ENCODE results near the gene RNF19B. TPM values are rescaled to one million over a fixed set of nuclear protein-coding genes. Genes with fewer than 3 reads are reported as not detected.

Gene RNF19B
- total RNA-seq, 5 donors from 2014 or later (not counting 1 experiment from before 2014, with no cell fraction given) = 28.7 to 44.8 (median 30.3) TPM

GRCh38 chr1:32963746-32964460, 706 bp downstream of the RNF19B start:
- H3K4me1 Mint-ChIP-seq = peaks cover 38 to 42% (median 41%) of the 10 kb centered on the region in 3 donors
- H3K36me3 Mint-ChIP-seq = no peaks in the 10 kb centered on the region
- Histone ChIP-seq H3K4me3 (ENCODE audit: control insufficient read depth in 1 of 2, extremely low read depth in 1 of 2, low read length in 1 of 2) (peak overlapping the region; percentile 60 to 65), H3K36me3 (ENCODE audit: control insufficient read depth in 2 of 2, extremely low read depth in 1 of 2, insufficient read depth in 1 of 2, low read length in 1 of 2) (peaks cover 0 to under 1% of the 10 kb centered on the region in 2 donors), H3K9me3 (no peaks in the 10 kb centered on the region), H3K27me3 (replicated peaks in 1 of 2; ENCODE audit: control insufficient read depth in 2 of 2, extremely low read depth in 1 of 2, insufficient read depth in 2 of 2, low read length in 1 of 2) (no peaks in the 10 kb centered on the region), H3K4me1 (ENCODE audit: control insufficient read depth in 1 of 2, extremely low read depth in 1 of 2, insufficient read depth in 2 of 2, low read length in 2 of 2) (peaks cover 15 to 22% of the 10 kb centered on the region in 2 experiments), H3K27ac (ENCODE audit: low read length) (no peak overlapping the region)
- POLR2A ChIA-PET = interaction anchor here in 1 of 2 donors (0.9 to 2.0 kb wide), 3 partner anchors 17 to 117 kb away, joined by 3 to 16 read pairs (median 9); partner anchors contain the start of gene AZIN2
- under 1% methylated on average over 78 of the region's 78 CpGs for WGBS (ENCODE audit: insufficient coverage)
- H3K4me3 Mint-ChIP-seq = peak overlapping the region; percentile 73 to 88 (median 79)
- DNase-seq (peak; percentile 22 to 71 (median 55)), ATAC-seq (replicated peaks in 1 of 4) (peak; percentile 40 to 45 (median 42))
- H3K27ac Mint-ChIP-seq = peak overlapping the region; percentile 61 to 73
- CTCF ChIA-PET = interaction anchor here (0.7 kb wide), 3 partner anchors 31 to 78 kb away, joined by 4 read pairs; partner anchors contain the start of gene HPCA (in 1 of the 2)
- no peaks in the 10 kb centered on the region for H3K27me3 Mint-ChIP-seq
- no peaks in the 10 kb centered on the region for H3K9me3 Mint-ChIP-seq

GRCh38 chr1:32962248-32962896, 2.2 kb downstream of the RNF19B start:
- peak overlapping the region in 1 of 2 donors; percentile 65 for H3K4me3 ChIP-seq (ENCODE audit: control insufficient read depth in 1 of 2, extremely low read depth in 1 of 2, low read length in 1 of 2)
- POLR2A ChIA-PET = no interaction called here
- H3K36me3 Mint-ChIP-seq = no peaks in the 10 kb centered on the region
- peak overlapping the region; percentile 73 to 88 (median 79) for H3K4me3 Mint-ChIP-seq
- H3K27me3 Mint-ChIP-seq = no peaks in the 10 kb centered on the region
- peaks cover 20 to 25% of the 10 kb centered on the region in 2 experiments for H3K4me1 ChIP-seq (ENCODE audit: control insufficient read depth in 1 of 2, extremely low read depth in 1 of 2, insufficient read depth in 2 of 2, low read length in 2 of 2)
- no peak for ATAC-seq (replicated peaks in 1 of 4)
- peaks cover 0 to 3% of the 10 kb centered on the region in 2 donors for H3K36me3 ChIP-seq (ENCODE audit: control insufficient read depth in 2 of 2, extremely low read depth in 1 of 2, insufficient read depth in 1 of 2, low read length in 1 of 2)
- no peak overlapping the region for H3K27ac ChIP-seq (ENCODE audit: low read length)
- CTCF ChIA-PET = interaction anchor here in 1 of 2 donors (1.0 kb wide), 1 partner anchor 18 kb away, joined by 3 read pairs; no protein-coding TSS in a partner anchor
- no peaks in the 10 kb centered on the region for H3K27me3 ChIP-seq (replicated peaks in 1 of 2; ENCODE audit: control insufficient read depth in 2 of 2, extremely low read depth in 1 of 2, insufficient read depth in 2 of 2, low read length in 1 of 2)
- peak in 1 of 35 experiments; percentile 58 for DNase-seq
- peak overlapping the region; percentile 57 to 77 for H3K27ac Mint-ChIP-seq
- no peaks in the 10 kb centered on the region for H3K9me3 ChIP-seq
- peaks cover 53 to 58% (median 56%) of the 10 kb centered on the region in 3 donors for H3K4me1 Mint-ChIP-seq
- WGBS (ENCODE audit: insufficient coverage) = 33% methylated on average over 2 of the region's 6 CpGs
- H3K9me3 Mint-ChIP-seq = no peaks in the 10 kb centered on the region

GRCh38 chr1:32960819-32961355, 3.7 kb downstream of the RNF19B start:
- Histone ChIP-seq H3K27ac (ENCODE audit: low read length) (no peak overlapping the region), H3K4me1 (ENCODE audit: control insufficient read depth in 1 of 2, extremely low read depth in 1 of 2, insufficient read depth in 2 of 2, low read length in 2 of 2) (peaks cover 20 to 26% of the 10 kb centered on the region in 2 experiments), H3K9me3 (no peaks in the 10 kb centered on the region), H3K4me3 (ENCODE audit: control insufficient read depth in 1 of 2, extremely low read depth in 1 of 2, low read length in 1 of 2) (no peak overlapping the region), H3K27me3 (replicated peaks in 1 of 2; ENCODE audit: control insufficient read depth in 2 of 2, extremely low read depth in 1 of 2, insufficient read depth in 2 of 2, low read length in 1 of 2) (no peaks in the 10 kb centered on the region), H3K36me3 (ENCODE audit: control insufficient read depth in 2 of 2, extremely low read depth in 1 of 2, insufficient read depth in 1 of 2, low read length in 1 of 2) (peaks cover 0 to 3% of the 10 kb centered on the region in 2 donors)
- H3K36me3 Mint-ChIP-seq = peaks cover 4% of the 10 kb centered on the region
- DNase-seq = no peak
- 97% methylated on average over 5 of the region's 8 CpGs for WGBS (ENCODE audit: insufficient coverage)
- ChIA-PET CTCF (no interaction called here), POLR2A (interaction anchor here in 1 of 2 donors (0.5 kb wide), 1 partner anchor 885 kb away, joined by 4 read pairs; no protein-coding TSS in a partner anchor)
- H3K4me1 Mint-ChIP-seq = peaks cover 59 to 67% (median 64%) of the 10 kb centered on the region in 3 donors
- H3K27me3 Mint-ChIP-seq = no peaks in the 10 kb centered on the region
- no peaks in the 10 kb centered on the region for H3K9me3 Mint-ChIP-seq
- H3K4me3 Mint-ChIP-seq = peak overlapping the region in 1 of 3 donors; percentile 24
- peak overlapping the region in 1 of 2 donors; percentile 61 for H3K27ac Mint-ChIP-seq
- ATAC-seq (replicated peaks in 1 of 4) = no peak

GRCh38 chr1:32960342-32960741, 4.3 kb downstream of the RNF19B start:
- H3K36me3 Mint-ChIP-seq = peaks cover 4% of the 10 kb centered on the region
- no peaks in the 10 kb centered on the region for H3K27me3 Mint-ChIP-seq
- peaks cover 59 to 70% (median 67%) of the 10 kb centered on the region in 3 donors for H3K4me1 Mint-ChIP-seq
- Histone ChIP-seq H3K36me3 (ENCODE audit: control insufficient read depth in 2 of 2, extremely low read depth in 1 of 2, insufficient read depth in 1 of 2, low read length in 1 of 2) (peaks cover 0 to 3% of the 10 kb centered on the region in 2 donors), H3K4me1 (ENCODE audit: control insufficient read depth in 1 of 2, extremely low read depth in 1 of 2, insufficient read depth in 2 of 2, low read length in 2 of 2) (peaks cover 19 to 25% of the 10 kb centered on the region in 2 experiments), H3K27me3 (replicated peaks in 1 of 2; ENCODE audit: control insufficient read depth in 2 of 2, extremely low read depth in 1 of 2, insufficient read depth in 2 of 2, low read length in 1 of 2) (no peaks in the 10 kb centered on the region), H3K4me3 (ENCODE audit: control insufficient read depth in 1 of 2, extremely low read depth in 1 of 2, low read length in 1 of 2) (no peak overlapping the region), H3K9me3 (no peaks in the 10 kb centered on the region), H3K27ac (ENCODE audit: low read length) (no peak overlapping the region)
- ATAC-seq (replicated peaks in 1 of 4) (no peak), DNase-seq (no peak)
- H3K27ac Mint-ChIP-seq = peak overlapping the region; percentile 39 to 52
- POLR2A ChIA-PET = no interaction called here
- CTCF ChIA-PET = no interaction called here
- no CpG with 5 or more reads among the region's 2 CpGs for WGBS (ENCODE audit: insufficient coverage)
- no peak overlapping the region for H3K4me3 Mint-ChIP-seq
- no peaks in the 10 kb centered on the region for H3K9me3 Mint-ChIP-seq

GRCh38 chr1:32958827-32959226, 5.8 kb downstream of the RNF19B start:
- DNase-seq = no peak
- no peaks in the 10 kb centered on the region for H3K27me3 ChIP-seq (replicated peaks in 1 of 2; ENCODE audit: control insufficient read depth in 2 of 2, extremely low read depth in 1 of 2, insufficient read depth in 2 of 2, low read length in 1 of 2)
- no peak overlapping the region for H3K4me3 ChIP-seq (ENCODE audit: control insufficient read depth in 1 of 2, extremely low read depth in 1 of 2, low read length in 1 of 2)
- no peaks in the 10 kb centered on the region for H3K27me3 Mint-ChIP-seq
- H3K27ac Mint-ChIP-seq = peak overlapping the region; percentile 12 to 41
- H3K27ac ChIP-seq (ENCODE audit: low read length) = no peak overlapping the region
- WGBS (ENCODE audit: insufficient coverage) = 100% methylated on average over 1 of the region's 1 CpG
- no peak for ATAC-seq (replicated peaks in 1 of 4)
- no peaks in the 10 kb centered on the region for H3K9me3 Mint-ChIP-seq
- H3K4me1 ChIP-seq (ENCODE audit: control insufficient read depth in 1 of 2, extremely low read depth in 1 of 2, insufficient read depth in 2 of 2, low read length in 2 of 2) = peaks cover 15 to 21% of the 10 kb centered on the region in 2 experiments
- H3K9me3 ChIP-seq = no peaks in the 10 kb centered on the region
- CTCF ChIA-PET = interaction anchor here in 1 of 2 donors (0.6 to 0.7 kb wide), 3 partner anchors 135 to 170 kb away, joined by 3 to 5 read pairs (median 3); no protein-coding TSS in a partner anchor
- POLR2A ChIA-PET = interaction anchor here in 1 of 2 donors (0.6 kb wide), 1 partner anchor 124 kb away, joined by 3 read pairs; no protein-coding TSS in a partner anchor
- H3K4me1 Mint-ChIP-seq = peaks cover 59 to 79% (median 73%) of the 10 kb centered on the region in 3 donors
- H3K4me3 Mint-ChIP-seq = no peak overlapping the region
- H3K36me3 ChIP-seq (ENCODE audit: control insufficient read depth in 2 of 2, extremely low read depth in 1 of 2, insufficient read depth in 1 of 2, low read length in 1 of 2) = peaks cover 0 to 3% of the 10 kb centered on the region in 2 donors
- peaks cover 11% of the 10 kb centered on the region for H3K36me3 Mint-ChIP-seq

- Histone ChIP-seq H3K9me3 (no peaks in the 10 kb centered on the region), H3K36me3 (ENCODE audit: control insufficient read depth in 2 of 2, extremely low read depth in 1 of 2, insufficient read depth in 1 of 2, low read length in 1 of 2) (peaks cover 0 to 3% of the 10 kb centered on the region in 2 donors), H3K4me3 (ENCODE audit: control insufficient read depth in 1 of 2, extremely low read depth in 1 of 2, low read length in 1 of 2) (no peak overlapping the region), H3K27ac (ENCODE audit: low read length) (no peak overlapping the region), H3K27me3 (replicated peaks in 1 of 2; ENCODE audit: control insufficient read depth in 2 of 2, extremely low read depth in 1 of 2, insufficient read depth in 2 of 2, low read length in 1 of 2) (no peaks in the 10 kb centered on the region), H3K4me1 (ENCODE audit: control insufficient read depth in 1 of 2, extremely low read depth in 1 of 2, insufficient read depth in 2 of 2, low read length in 2 of 2) (peaks cover 5 to 10% of the 10 kb centered on the region in 2 experiments)
- Mint-ChIP-seq H3K4me3 (no peak overlapping the region), H3K4me1 (peaks cover 48 to 71% (median 66%) of the 10 kb centered on the region in 3 donors), H3K27ac (no peak overlapping the region), H3K36me3 (peaks cover 17% of the 10 kb centered on the region), H3K27me3 (no peaks in the 10 kb centered on the region), H3K9me3 (no peaks in the 10 kb centered on the region)
- ChIA-PET CTCF (no interaction called here), POLR2A (no interaction called here)
- ATAC-seq (replicated peaks in 1 of 4) (no peak), DNase-seq (no peak)
- WGBS (ENCODE audit: insufficient coverage) = 92% methylated on average over 2 of the region's 3 CpGs
These were observed 7.6 kb downstream of the RNF19B start for GRCh38 chr1:32957017-32957416.

Data from T-cell (primary cell).